ENCODE measurements around the gene PAPLN.

GRCh38 chr14:73293782-73294781, 56.8 kb downstream of the PAPLN start:
- TF ChIP-seq EZH2 (IDR thresholded peaks at IDR 0.05): no peak
- no peak for TF ChIP-seq POLR2AphosphoS5 (IDR thresholded peaks at IDR 0.05; ENCODE audit: borderline replicate concordance, low read depth, low read length)

Data from SK-N-MC (cell line).